Measurements from ENCODE around the gene FBXL7.

The FBXL7 gene

GRCh38 chr5:15711892-15712291 is 211.9 kb downstream of the FBXL7 start:
- DNase-seq (ENCODE audit: low read depth in 3 of 3), result no peak

GRCh38 chr5:15715535-15715934 is 215.6 kb downstream of the FBXL7 start:
- DNase-seq (ENCODE audit: low read depth in 3 of 3), result no peak

- DNase-seq (ENCODE audit: low read depth in 3 of 3), result no peak
Measured at GRCh38 chr5:15715967-15716366, 216.0 kb downstream of the FBXL7 start.

- no peak for DNase-seq (ENCODE audit: low read depth in 3 of 3)
Measured at GRCh38 chr5:15717001-15717400, 217.0 kb downstream of the FBXL7 start.

GRCh38 chr5:15718421-15719179 is 218.6 kb downstream of the FBXL7 start:
- no peak for DNase-seq (ENCODE audit: low read depth in 3 of 3)

GRCh38 chr5:15719784-15720183 is 219.8 kb downstream of the FBXL7 start:
- no peak for DNase-seq (ENCODE audit: low read depth in 3 of 3)

- DNase-seq (ENCODE audit: low read depth in 3 of 3), result no peak
Measured at GRCh38 chr5:15720515-15720914, 220.5 kb downstream of the FBXL7 start.

GRCh38 chr5:15722305-15722704 is 222.3 kb downstream of the FBXL7 start:
- DNase-seq (ENCODE audit: low read depth in 3 of 3), result no peak

- DNase-seq (ENCODE audit: low read depth in 3 of 3), result no peak
Measured at GRCh38 chr5:15727375-15727774, 227.4 kb downstream of the FBXL7 start.

- no peak for DNase-seq (ENCODE audit: low read depth in 3 of 3)
Measured at GRCh38 chr5:15728811-15729210, 228.8 kb downstream of the FBXL7 start.

GRCh38 chr5:15731699-15732098 is 231.7 kb downstream of the FBXL7 start:
- DNase-seq (ENCODE audit: low read depth in 3 of 3), result no peak

GRCh38 chr5:15734058-15734457 is 234.1 kb downstream of the FBXL7 start:
- DNase-seq (ENCODE audit: low read depth in 3 of 3), result no peak

GRCh38 chr5:15737036-15737821 is 237.2 kb downstream of the FBXL7 start:
- no peak for DNase-seq (ENCODE audit: low read depth in 3 of 3)

- DNase-seq (ENCODE audit: low read depth in 3 of 3), result no peak
Measured at GRCh38 chr5:15737871-15738664, 238.1 kb downstream of the FBXL7 start.

- no peak for DNase-seq (ENCODE audit: low read depth in 3 of 3)
Measured at GRCh38 chr5:15740383-15740782, 240.4 kb downstream of the FBXL7 start.

GRCh38 chr5:15741591-15741990 is 241.6 kb downstream of the FBXL7 start:
- no peak for DNase-seq (ENCODE audit: low read depth in 3 of 3)

GRCh38 chr5:15746833-15747232 is 246.9 kb downstream of the FBXL7 start:
- no peak for DNase-seq (ENCODE audit: low read depth in 3 of 3)

GRCh38 chr5:15748266-15748665 is 248.3 kb downstream of the FBXL7 start:
- no peak for DNase-seq (ENCODE audit: low read depth in 3 of 3)

- DNase-seq (ENCODE audit: low read depth in 3 of 3), result no peak
Measured at GRCh38 chr5:15752663-15753285, 252.8 kb downstream of the FBXL7 start.

- DNase-seq (ENCODE audit: low read depth in 3 of 3), result no peak
Measured at GRCh38 chr5:15753752-15754151, 253.8 kb downstream of the FBXL7 start.

- no peak for DNase-seq (ENCODE audit: low read depth in 3 of 3)
Measured at GRCh38 chr5:15757103-15757502, 257.1 kb downstream of the FBXL7 start.

- DNase-seq (ENCODE audit: low read depth in 3 of 3), result no peak
Measured at GRCh38 chr5:15757619-15758018, 257.6 kb downstream of the FBXL7 start.
